GM23248 (cell line): ENCODE measurements around the gene CCNF. TPM values are rescaled to one million over a fixed set of nuclear protein-coding genes. Genes with fewer than 3 reads are reported as not detected.

ENCODE experiments used
- DNase-seq: peaks from one replicate; pipeline ENCODE4 v3.0.0-alpha.2; 2015
- H2AFZ ChIP-seq: fragments of 200-600 bp; sonication (generic); 2 replicates; pipeline ENCODE4 v1.6.1; 2016; ENCODE audit warnings: antibody characterized with exemption
- H3F3A ChIP-seq: fragments of 200-600 bp; sonication (generic); 2 replicates; pipeline ENCODE4 v1.6.1; 2016; ENCODE audit warnings: mild to moderate bottlenecking, antibody characterized with exemption, mixed run types; ENCODE audit not compliant: insufficient read depth
- H3K27ac ChIP-seq: fragments of 200-600 bp; sonication (generic); 2 replicates; pipeline ENCODE4 v1.5.1; 2016; ENCODE audit warnings: mild to moderate bottlenecking
- H3K27me3 ChIP-seq: fragments of 200-600 bp; sonication (generic); replicated peaks from 2 replicates; pipeline ENCODE4 v1.6.1; 2016; ENCODE audit warnings: mild to moderate bottlenecking; ENCODE audit not compliant: insufficient read depth
- H3K36me3 ChIP-seq: fragments of 200-600 bp; sonication (generic); 2 replicates; pipeline ENCODE4 v1.6.1; 2016; ENCODE audit warnings: low read depth, mild to moderate bottlenecking
- H3K4me1 ChIP-seq: fragments of 200-600 bp; sonication (generic); 2 replicates; pipeline ENCODE4 v1.6.1; 2016; ENCODE audit warnings: mild to moderate bottlenecking; ENCODE audit not compliant: insufficient read depth
- H3K4me2 ChIP-seq: fragments of 200-600 bp; sonication (generic); one replicate; pipeline ENCODE4 v1.6.1; 2016; ENCODE audit warnings: mild to moderate bottlenecking; ENCODE audit not compliant: unreplicated experiment
- H3K4me3 ChIP-seq: fragments of 200-600 bp; sonication (generic); 2 replicates; pipeline ENCODE4 v1.5.1; 2016; ENCODE audit warnings: mild to moderate bottlenecking
- H3K79me2 ChIP-seq: fragments of 200-600 bp; sonication (generic); 2 replicates; pipeline ENCODE4 v1.6.1; 2016; ENCODE audit warnings: mild to moderate bottlenecking; ENCODE audit not compliant: insufficient read depth
- H3K9ac ChIP-seq: fragments of 200-600 bp; sonication (generic); 2 replicates; pipeline ENCODE4 v1.6.1; 2016; ENCODE audit warnings: mild to moderate bottlenecking
- H3K9me2 ChIP-seq: fragments of 200-600 bp; sonication (generic); 2 replicates; pipeline ENCODE4 v1.6.1; 2016; ENCODE audit warnings: mixed run types, mild to moderate bottlenecking, moderate library complexity; ENCODE audit not compliant: insufficient read depth
- H3K9me3 ChIP-seq: fragments of 200-600 bp; sonication (generic); one replicate; pipeline ENCODE4 v1.6.1; 2017; ENCODE audit warnings: low read depth
- H4K20me1 ChIP-seq: fragments of 200-600 bp; sonication (generic); 2 replicates; pipeline ENCODE4 v1.6.0; 2016; ENCODE audit not compliant: insufficient read depth
- EZH2 ChIP-seq: fragments of 200-600 bp; sonication (generic); IDR thresholded peaks from 2 replicates; pipeline ENCODE4 v1.6.1; 2018; ENCODE audit warnings: antibody characterized with exemption, mild to moderate bottlenecking; ENCODE audit not compliant: insufficient read depth, poor library complexity, severe bottlenecking
- EZH2phosphoT487 ChIP-seq: fragments of 200-600 bp; sonication (generic); IDR thresholded peaks from 2 replicates; pipeline ENCODE4 v1.6.1; 2018; ENCODE audit warnings: antibody characterized with exemption, moderate library complexity, mild to moderate bottlenecking, low read depth; ENCODE audit not compliant: insufficient read depth
- WGBS, 2 experiments: methylation state at CpG; one replicate each; pipeline ENCODE4 v1.1.6; 2015 to 2017; ENCODE audit warnings: low lambda C conversion rate in 2 of 2, low coverage in 1 of 2; ENCODE audit errors: missing lambda C conversion rate in 2 of 2; 5-methylcytosine and 5-hydroxymethylcytosine counted together
- in situ Hi-C: fragments of 300-500 bp; cut with MboI; formaldehyde crosslinking; loops from 2 replicates; pipeline ENCODE4 v1.15.0; 2020
- polyA plus RNA-seq: library from polyadenylated mRNA; unstranded; fragments of >200 nt; fragmentation: Nextera tagmentation; extraction: Ambion mirVana; gene quantifications from 2 replicates; pipeline ENCODE4 v1.2.1, GENCODE V29; 2016
- total RNA-seq: library from RNA; depleted of rRNA; stranded (reverse); fragments of >200 nt; shearing (Covaris generic); gene quantifications from 2 replicates; pipeline ENCODE4 v1.2.3, GENCODE V29; 2014

The CCNF gene
- total and polyA plus RNA-seq, 2 experiments from 2014 or later = 9.3 to 11.5 TPM

DNA sequence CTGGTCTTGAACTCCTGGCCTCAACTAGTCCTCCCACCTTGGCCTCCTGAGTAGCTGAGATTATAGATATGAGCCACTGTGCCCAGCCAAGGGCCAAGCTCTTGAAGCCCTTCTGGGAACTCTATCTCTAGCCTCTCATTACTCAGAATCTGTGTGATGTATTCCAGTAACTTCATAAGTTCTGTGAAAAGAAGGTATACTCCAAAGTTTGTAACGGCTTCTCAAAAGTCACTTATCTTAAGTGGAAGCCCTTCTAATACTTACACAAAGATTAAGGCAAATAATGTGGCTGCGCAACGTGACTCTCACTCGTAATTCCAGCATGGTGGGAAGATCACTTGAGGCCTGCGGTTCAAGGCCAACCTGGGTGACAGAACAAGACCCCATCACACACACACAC, 65.4 kb downstream of the CCNF start:
- Histone ChIP-seq H3K4me1 (peaks cover 6% of the 10 kb centered on the region; the same call in 1 of the 2 replicates), H3K9me3 (no peaks in the 10 kb centered on the region), H3K9ac (no peak overlapping the region), H3K27ac (no peak overlapping the region), H3K79me2 (peaks cover 20% of the 10 kb centered on the region; the same call in 1 of the 2 replicates), H3K27me3 (no peaks in the 10 kb centered on the region), H3K9me2 (no peaks in the 10 kb centered on the region), H2AFZ (no peak overlapping the region), H3K36me3 (no peaks in the 10 kb centered on the region), H3K4me3 (no peak overlapping the region), H3K4me2 (no peak overlapping the region), H4K20me1 (no peaks in the 10 kb centered on the region), H3F3A (no peaks in the 10 kb centered on the region)
- in situ Hi-C loops = no loop called here
- WGBS, 2 experiments = 94 to 98% methylated on average over 5 of the region's 5 CpGs
- no peak for DNase-seq
- TF ChIP-seq EZH2 (no peak), EZH2phosphoT487 (no peak)

DNA sequence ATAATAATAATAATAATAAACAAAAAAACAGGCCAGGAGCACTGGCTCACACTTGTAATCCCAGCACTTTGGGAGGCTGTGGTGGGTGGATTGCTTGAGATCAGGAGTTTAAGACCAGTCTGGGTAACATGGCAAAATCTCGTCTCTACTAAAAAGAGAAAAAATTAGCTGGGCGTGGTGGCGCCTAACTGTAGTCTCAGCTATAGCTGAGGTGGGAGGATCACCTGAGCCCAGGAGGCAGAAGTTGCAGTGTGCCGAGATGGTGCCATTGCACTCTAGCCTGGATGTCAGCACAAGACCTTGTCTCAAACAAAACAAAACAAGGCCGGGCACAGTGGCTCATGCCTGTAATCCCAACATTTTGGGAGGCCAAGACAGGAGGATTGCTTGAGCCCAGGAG, 65.8 kb downstream of the CCNF start:
- H3K4me2 ChIP-seq = no peak overlapping the region
- H3K9ac ChIP-seq = no peak overlapping the region
- in situ Hi-C loops = no loop called here
- no peaks in the 10 kb centered on the region for H3K36me3 ChIP-seq
- H3K9me2 ChIP-seq = no peaks in the 10 kb centered on the region
- H3K79me2 ChIP-seq = peaks cover 15% of the 10 kb centered on the region; the same call in 1 of the 2 replicates
- TF ChIP-seq EZH2 (no peak), EZH2phosphoT487 (no peak)
- no peaks in the 10 kb centered on the region for H4K20me1 ChIP-seq
- H3K27ac ChIP-seq = no peak overlapping the region
- H3K4me3 ChIP-seq = no peak overlapping the region
- no peaks in the 10 kb centered on the region for H3K27me3 ChIP-seq
- no peaks in the 10 kb centered on the region for H3F3A ChIP-seq
- WGBS, 2 experiments = 99% methylated on average over 5 of the region's 5 CpGs
- no peak overlapping the region for H2AFZ ChIP-seq
- H3K9me3 ChIP-seq = no peaks in the 10 kb centered on the region
- DNase-seq = no peak
- H3K4me1 ChIP-seq = peaks cover 6% of the 10 kb centered on the region; the same call in 1 of the 2 replicates

GRCh38 chr16:2496223-2497115, 67.2 kb downstream of the CCNF start:
- peaks cover 2% of the 10 kb centered on the region; the same call in 1 of the 2 replicates for H3K79me2 ChIP-seq
- no peaks in the 10 kb centered on the region for H3K9me3 ChIP-seq
- no peaks in the 10 kb centered on the region for H3K9me2 ChIP-seq
- 93 to 95% methylated on average over 58 to 62 of the region's 62 CpGs for WGBS, 2 experiments
- in situ Hi-C loops = no loop called here
- H4K20me1 ChIP-seq = no peaks in the 10 kb centered on the region
- no peak overlapping the region for H3K27ac ChIP-seq
- H3K4me2 ChIP-seq = no peak overlapping the region
- H3K9ac ChIP-seq = no peak overlapping the region
- no peaks in the 10 kb centered on the region for H3K27me3 ChIP-seq
- peaks cover 6% of the 10 kb centered on the region; the same call in 1 of the 2 replicates for H3K4me1 ChIP-seq
- TF ChIP-seq EZH2phosphoT487 = no peak
- no peak for TF ChIP-seq EZH2
- H3F3A ChIP-seq = no peaks in the 10 kb centered on the region
- H2AFZ ChIP-seq = no peak overlapping the region
- no peak overlapping the region for H3K4me3 ChIP-seq
- no peak for DNase-seq
- H3K36me3 ChIP-seq = no peaks in the 10 kb centered on the region

DNA sequence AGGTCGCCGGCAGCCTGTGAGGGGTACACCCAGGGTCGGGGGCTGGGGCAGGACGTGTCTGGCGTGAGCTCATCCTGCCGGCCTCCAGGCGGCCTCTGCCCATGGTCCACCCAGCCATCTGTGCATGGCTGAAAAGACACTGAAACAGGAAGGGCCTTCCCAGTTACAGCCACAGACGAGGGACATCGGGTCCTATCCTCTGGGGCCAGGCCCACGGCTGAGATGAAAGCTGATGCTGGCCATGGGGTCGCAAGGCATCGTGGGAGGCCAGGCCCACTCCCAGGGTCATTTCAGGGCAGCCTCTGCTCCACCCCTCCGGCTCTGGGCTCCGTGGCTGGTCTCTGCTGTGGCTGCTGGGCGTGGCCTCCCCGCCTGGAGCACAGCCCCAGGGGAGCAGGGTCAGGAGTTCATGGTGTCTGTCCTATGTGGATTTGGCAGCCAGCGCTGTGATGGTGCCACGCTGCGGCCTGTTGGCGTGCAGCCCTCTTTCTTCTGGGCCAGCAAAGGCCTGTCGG, 67.9 kb downstream of the CCNF start:
- no peak overlapping the region for H2AFZ ChIP-seq
- H3K4me1 ChIP-seq = peaks cover 6% of the 10 kb centered on the region; the same call in 1 of the 2 replicates
- no peaks in the 10 kb centered on the region; the same call in 1 of the 2 replicates for H3K79me2 ChIP-seq
- no peaks in the 10 kb centered on the region for H3K27me3 ChIP-seq
- H3K27ac ChIP-seq = no peak overlapping the region
- peak; percentile 55 for DNase-seq
- no peaks in the 10 kb centered on the region for H3F3A ChIP-seq
- no peaks in the 10 kb centered on the region for H3K9me2 ChIP-seq
- H3K4me3 ChIP-seq = no peak overlapping the region
- H4K20me1 ChIP-seq = no peaks in the 10 kb centered on the region
- no peaks in the 10 kb centered on the region for H3K9me3 ChIP-seq
- H3K36me3 ChIP-seq = no peaks in the 10 kb centered on the region
- TF ChIP-seq EZH2 (no peak), EZH2phosphoT487 (no peak)
- no peak overlapping the region for H3K9ac ChIP-seq
- no peak overlapping the region for H3K4me2 ChIP-seq
- 32 to 35% methylated on average over 21 of the region's 21 CpGs for WGBS, 2 experiments
- in situ Hi-C loops = no loop called here
